ENCODE data around the gene ZBTB42. TPM values are rescaled to one million over a fixed set of nuclear protein-coding genes. Genes with fewer than 3 reads are reported as not detected.

The ZBTB42 gene
- total and polyA plus RNA-seq, 2 of the 13 experiments (the other 11 are each of a cell fraction or from before 2014, with no cell fraction given) = 2.8 to 4.2 TPM

DNA sequence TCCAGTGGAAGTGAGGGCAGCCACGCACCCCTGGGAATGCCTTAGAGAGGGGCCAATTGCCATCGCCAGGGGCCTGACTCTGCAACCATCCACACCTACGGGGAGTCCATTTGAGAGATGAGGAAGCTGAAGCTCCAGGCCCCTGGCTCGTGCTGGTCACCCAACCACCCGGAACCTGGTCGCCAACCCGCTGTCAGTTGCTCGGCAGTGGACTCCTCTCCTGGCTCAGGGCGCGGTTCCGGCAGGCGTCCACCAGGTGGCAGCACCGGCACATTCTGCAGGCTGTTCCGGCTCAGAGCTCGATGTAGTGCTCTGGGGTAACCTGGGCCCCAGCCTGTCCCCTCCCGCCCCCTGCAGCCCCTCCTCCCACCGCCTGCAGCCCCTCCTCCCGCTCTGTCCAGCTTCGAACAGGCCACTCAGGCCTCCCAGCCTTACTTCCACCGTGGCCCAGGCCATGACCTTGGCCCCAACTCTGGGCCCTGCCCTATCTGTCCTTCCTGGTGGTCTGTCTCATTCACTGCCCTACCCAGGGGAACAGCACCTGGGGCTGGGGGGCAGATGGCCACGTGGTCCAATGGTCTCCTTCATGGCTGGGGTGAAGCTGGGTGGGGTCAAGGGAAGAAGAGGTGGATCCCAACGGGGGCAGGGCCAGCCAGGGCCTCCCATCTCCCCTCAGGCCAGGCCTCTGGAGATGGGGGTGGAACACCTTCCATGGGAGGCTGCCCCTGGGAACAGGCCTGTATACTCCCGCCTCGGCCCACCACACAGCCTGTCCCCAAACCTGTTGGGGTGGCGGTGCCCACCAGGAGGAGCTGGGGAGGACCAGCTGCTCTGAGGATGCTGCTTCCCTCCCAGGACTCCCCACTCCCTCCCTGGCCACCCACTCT is 32.2 kb upstream of the ZBTB42 start (continued):
- TF ChIP-seq GLI4 (CRISPR knock-in tag; IDR thresholded peaks at IDR 0.05; ENCODE audit: borderline replicate concordance) (no peak), TSC22D2 (CRISPR knock-in tag; IDR thresholded peaks at IDR 0.05; ENCODE audit: borderline replicate concordance) (no peak), NFE2L2 (IDR thresholded peaks at IDR 0.05; ENCODE audit: low read length) (no peak), ELF4 (CRISPR knock-in tag; IDR thresholded peaks at IDR 0.05; ENCODE audit: borderline replicate concordance) (no peak), ZNF30 (CRISPR knock-in tag; IDR thresholded peaks at IDR 0.05) (no peak), RBM22 (optimal IDR thresholded peaks at IDR 0.05; ENCODE audit: low read length) (peak; percentile 85), HES4 (CRISPR knock-in tag; IDR thresholded peaks at IDR 0.05; ENCODE audit: borderline replicate concordance) (0 out of 2 replicates have a peak, but pooled peaks have one; percentile 46), SNRNP70 (IDR thresholded peaks at IDR 0.05; ENCODE audit: low read depth, low read length) (no peak), NFYB (CRISPR knock-in tag; IDR thresholded peaks at IDR 0.05) (no peak), HNRNPK (IDR thresholded peaks at IDR 0.05; ENCODE audit: low read depth, low read length, poor library complexity, severe bottlenecking) (no peak), CENPT (CRISPR knock-in tag; IDR thresholded peaks at IDR 0.05; ENCODE audit: low read depth) (no peak), TEAD3 (CRISPR knock-in tag; optimal IDR thresholded peaks at IDR 0.05; ENCODE audit: borderline replicate concordance) (no peak), ZNF574 (CRISPR knock-in tag; IDR thresholded peaks at IDR 0.05) (peak; percentile 54; the same call in 1 of the 2 replicates), RFXAP (CRISPR knock-in tag; IDR thresholded peaks at IDR 0.05; ENCODE audit: borderline replicate concordance) (0 out of 2 replicates have a peak, but pooled peaks have one; percentile 59), NR2C2 (CRISPR knock-in tag; IDR thresholded peaks at IDR 0.05; ENCODE audit: borderline replicate concordance) (peak; percentile 77), ZNF205 (CRISPR knock-in tag; IDR thresholded peaks at IDR 0.05) (peak; percentile 22; the same call in 1 of the 2 replicates), EHMT2 (IDR thresholded peaks at IDR 0.05; ENCODE audit: borderline replicate concordance, low read depth, low read length) (no peak), ZNF564 (CRISPR knock-in tag; IDR thresholded peaks at IDR 0.05) (no peak), NR2F1 (CRISPR knock-in tag; IDR thresholded peaks at IDR 0.05) (peak; percentile 55 to 83), NAIF1 (CRISPR knock-in tag; IDR thresholded peaks at IDR 0.05; ENCODE audit: borderline replicate concordance) (no peak; the same call in 1 of the 2 replicates)
- TF ChIP-seq, protein P1, sequence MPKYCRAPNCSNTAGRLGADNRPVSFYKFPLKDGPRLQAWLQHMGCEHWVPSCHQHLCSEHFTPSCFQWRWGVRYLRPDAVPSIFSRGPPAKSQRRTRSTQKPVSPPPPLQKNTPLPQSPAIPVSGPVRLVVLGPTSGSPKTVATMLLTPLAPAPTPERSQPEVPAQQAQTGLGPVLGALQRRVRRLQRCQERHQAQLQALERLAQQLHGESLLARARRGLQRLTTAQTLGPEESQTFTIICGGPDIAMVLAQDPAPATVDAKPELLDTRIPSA (CRISPR knock-in tag; IDR thresholded peaks at IDR 0.05; ENCODE audit: borderline replicate concordance) = no peak
- TF ChIP-seq, protein P2, sequence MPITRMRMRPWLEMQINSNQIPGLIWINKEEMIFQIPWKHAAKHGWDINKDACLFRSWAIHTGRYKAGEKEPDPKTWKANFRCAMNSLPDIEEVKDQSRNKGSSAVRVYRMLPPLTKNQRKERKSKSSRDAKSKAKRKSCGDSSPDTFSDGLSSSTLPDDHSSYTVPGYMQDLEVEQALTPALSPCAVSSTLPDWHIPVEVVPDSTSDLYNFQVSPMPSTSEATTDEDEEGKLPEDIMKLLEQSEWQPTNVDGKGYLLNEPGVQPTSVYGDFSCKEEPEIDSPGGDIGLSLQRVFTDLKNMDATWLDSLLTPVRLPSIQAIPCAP (CRISPR knock-in tag; IDR thresholded peaks at IDR 0.05; ENCODE audit: low read depth) = no peak
- TF ChIP-seq, protein P3, sequence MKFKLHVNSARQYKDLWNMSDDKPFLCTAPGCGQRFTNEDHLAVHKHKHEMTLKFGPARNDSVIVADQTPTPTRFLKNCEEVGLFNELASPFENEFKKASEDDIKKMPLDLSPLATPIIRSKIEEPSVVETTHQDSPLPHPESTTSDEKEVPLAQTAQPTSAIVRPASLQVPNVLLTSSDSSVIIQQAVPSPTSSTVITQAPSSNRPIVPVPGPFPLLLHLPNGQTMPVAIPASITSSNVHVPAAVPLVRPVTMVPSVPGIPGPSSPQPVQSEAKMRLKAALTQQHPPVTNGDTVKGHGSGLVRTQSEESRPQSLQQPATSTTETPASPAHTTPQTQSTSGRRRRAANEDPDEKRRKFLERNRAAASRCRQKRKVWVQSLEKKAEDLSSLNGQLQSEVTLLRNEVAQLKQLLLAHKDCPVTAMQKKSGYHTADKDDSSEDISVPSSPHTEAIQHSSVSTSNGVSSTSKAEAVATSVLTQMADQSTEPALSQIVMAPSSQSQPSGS (CRISPR knock-in tag; IDR thresholded peaks at IDR 0.05) = 0 out of 2 replicates have a peak, but pooled peaks have one; percentile 25

Measured in HepG2 (cell line).